Gastrocnemius medialis (tissue), 4 donors: ENCODE results near the gene AARS2. TPM values are rescaled to one million over a fixed set of nuclear protein-coding genes. Genes with fewer than 3 reads are reported as not detected.
"Not testable (repeated sequence)": the region's sequence is repeated elsewhere in the genome, so short reads cannot be mapped to it uniquely, and the experiment has no call there.

ENCODE experiments used
- ATAC-seq, 2 donors: fragments of 150-250 bp; one replicate each; pipeline ENCODE4 v1.9.1; 2016
- DNase-seq, 2 donors: peaks; one replicate each; pipeline ENCODE4 v3.0.0-alpha.2; 2019
- H3K27ac ChIP-seq, 4 donors: fragments of 200-600 bp; sonication (generic); 1 replicate in 1 of 4; 2 replicates in 3 of 4; pipeline ENCODE4 v1.5.1; 2016 to 2018; ENCODE audit warnings: mild to moderate bottlenecking in 2 of 4, moderate library complexity in 1 of 4
- H3K27me3 ChIP-seq, 3 donors: fragments of 200-600 bp; sonication (generic) in 2 of 3; 1 replicate in 1 of 3; 2 replicates in 2 of 3; pipeline versions ENCODE4 v1.5.1 to v1.6.0; 2016 to 2019; ENCODE audit warnings: mild to moderate bottlenecking in 1 of 3, moderate library complexity in 1 of 3
- H3K36me3 ChIP-seq, 2 donors: fragments of 200-600 bp; sonication (generic) in 1 of 2; one replicate each; pipeline ENCODE4 v1.5.1; 2017 to 2018
- H3K4me1 ChIP-seq, 2 donors: fragments of 200-600 bp; sonication (generic) in 1 of 2; one replicate each; pipeline ENCODE4 v1.5.1; 2016 to 2017; ENCODE audit warnings: mild to moderate bottlenecking in 2 of 2
- H3K4me3 ChIP-seq, 4 donors: fragments of 200-600 bp; sonication (generic) in 3 of 4; 1 replicate in 1 of 4; 2 replicates in 3 of 4; pipeline ENCODE4 v1.5.1; 2016 to 2019; ENCODE audit warnings: mild to moderate bottlenecking in 2 of 4
- H3K9me3 ChIP-seq, 3 donors: fragments of 200-600 bp; sonication (generic) in 2 of 3; 1 replicate in 1 of 3; 2 replicates in 2 of 3; pipeline ENCODE4 v1.5.1; 2016 to 2019
- POLR2A ChIP-seq, 2 donors: fragments of 450-650 bp; IDR thresholded peaks; one replicate each; pipeline ENCODE4 v1.6.1; 2017; ENCODE audit warnings: antibody characterized with exemption in 2 of 2, mild to moderate bottlenecking in 2 of 2, moderate library complexity in 2 of 2
- in situ Hi-C, 4 donors: fragments of 200-750 bp; cut with MboI; loops; one replicate each; pipeline versions ENCODE4 v1.15.0 to v1.8.0; 2017; ENCODE audit warnings: low sequenced_read_pairs in 4 of 4
- intact Hi-C: fragments of 100-400 bp; cut with DNase I; formaldehyde crosslinking; loops from one replicate; pipeline ENCODE4 v1.15.1; 2023; ENCODE audit warnings: low total_unique reads
- total RNA-seq, 4 donors: library from RNA; depleted of rRNA; stranded (reverse); fragments of >200 nt; gene quantifications; one replicate each; pipeline versions ENCODE4 v1.1.0 to v1.2.3, GENCODE V29; 2016
- TF ChIP-seq, protein P1 (sequence below), 5 experiments: fragments of 450-650 bp in 3 of 5; fragments of 200-600 bp in 2 of 5; sonication (generic) in 2 of 5; IDR thresholded peaks in 4 of 5; conservative IDR thresholded peaks in 1 of 5; 1 replicate in 4 of 5; 2 replicates in 1 of 5; pipeline ENCODE4 v1.5.1; 2016 to 2019; ENCODE audit warnings: antibody characterized with exemption in 5 of 5, mild to moderate bottlenecking in 3 of 5, moderate library complexity in 3 of 5

AARS2 gene
- total RNA-seq, 4 donors from 2014 or later: 3.9 to 6.3 (median 4.5) TPM

DNA sequence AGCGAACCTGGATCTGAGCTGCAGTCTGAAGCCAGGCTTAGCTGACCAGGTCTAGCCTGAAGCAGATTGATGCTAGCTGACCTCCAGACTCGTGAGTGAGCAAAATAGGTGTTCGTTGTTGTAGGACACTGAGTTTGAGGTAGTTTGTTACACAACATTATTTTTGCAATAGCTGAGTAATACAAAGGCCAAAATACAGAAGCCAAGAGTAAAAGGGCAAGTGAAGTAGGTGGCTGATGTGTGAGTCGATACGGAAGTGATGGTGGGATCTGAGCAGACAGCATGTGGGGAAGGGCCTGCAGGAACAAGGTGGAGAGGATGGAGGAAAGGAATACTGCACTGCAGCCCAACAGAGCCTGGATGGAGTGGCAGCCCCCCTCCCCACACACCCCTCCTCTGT, 20.8 kb upstream of the AARS2 start:
- in situ Hi-C loops: loop anchor here in 2 of 4 donors (25.0 kb wide), 1 partner anchor 172 kb away; the partner anchor contains the start of gene CAPN11 (in 2 of the 2)
- no peak overlapping the region for H3K27ac ChIP-seq
- H3K4me3 ChIP-seq: no peak overlapping the region
- peaks cover 5 to 18% (median 9%) of the 10 kb centered on the region in 3 donors for H3K27me3 ChIP-seq
- ATAC-seq (no peak), DNase-seq (no peak)
- TF ChIP-seq POLR2A (IDR thresholded peaks at IDR 0.05): no peak
- TF ChIP-seq, protein P1, sequence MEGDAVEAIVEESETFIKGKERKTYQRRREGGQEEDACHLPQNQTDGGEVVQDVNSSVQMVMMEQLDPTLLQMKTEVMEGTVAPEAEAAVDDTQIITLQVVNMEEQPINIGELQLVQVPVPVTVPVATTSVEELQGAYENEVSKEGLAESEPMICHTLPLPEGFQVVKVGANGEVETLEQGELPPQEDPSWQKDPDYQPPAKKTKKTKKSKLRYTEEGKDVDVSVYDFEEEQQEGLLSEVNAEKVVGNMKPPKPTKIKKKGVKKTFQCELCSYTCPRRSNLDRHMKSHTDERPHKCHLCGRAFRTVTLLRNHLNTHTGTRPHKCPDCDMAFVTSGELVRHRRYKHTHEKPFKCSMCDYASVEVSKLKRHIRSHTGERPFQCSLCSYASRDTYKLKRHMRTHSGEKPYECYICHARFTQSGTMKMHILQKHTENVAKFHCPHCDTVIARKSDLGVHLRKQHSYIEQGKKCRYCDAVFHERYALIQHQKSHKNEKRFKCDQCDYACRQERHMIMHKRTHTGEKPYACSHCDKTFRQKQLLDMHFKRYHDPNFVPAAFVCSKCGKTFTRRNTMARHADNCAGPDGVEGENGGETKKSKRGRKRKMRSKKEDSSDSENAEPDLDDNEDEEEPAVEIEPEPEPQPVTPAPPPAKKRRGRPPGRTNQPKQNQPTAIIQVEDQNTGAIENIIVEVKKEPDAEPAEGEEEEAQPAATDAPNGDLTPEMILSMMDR (IDR thresholded peaks at IDR 0.05 in 4 of 5, conservative IDR thresholded peaks at IDR 0.05 in 1 of 5): no peak
- H3K36me3 ChIP-seq: no peaks in the 10 kb centered on the region
- no peaks in the 10 kb centered on the region for H3K4me1 ChIP-seq
- intact Hi-C loops: no loop called here
- H3K9me3 ChIP-seq: no peaks in the 10 kb centered on the region

DNA sequence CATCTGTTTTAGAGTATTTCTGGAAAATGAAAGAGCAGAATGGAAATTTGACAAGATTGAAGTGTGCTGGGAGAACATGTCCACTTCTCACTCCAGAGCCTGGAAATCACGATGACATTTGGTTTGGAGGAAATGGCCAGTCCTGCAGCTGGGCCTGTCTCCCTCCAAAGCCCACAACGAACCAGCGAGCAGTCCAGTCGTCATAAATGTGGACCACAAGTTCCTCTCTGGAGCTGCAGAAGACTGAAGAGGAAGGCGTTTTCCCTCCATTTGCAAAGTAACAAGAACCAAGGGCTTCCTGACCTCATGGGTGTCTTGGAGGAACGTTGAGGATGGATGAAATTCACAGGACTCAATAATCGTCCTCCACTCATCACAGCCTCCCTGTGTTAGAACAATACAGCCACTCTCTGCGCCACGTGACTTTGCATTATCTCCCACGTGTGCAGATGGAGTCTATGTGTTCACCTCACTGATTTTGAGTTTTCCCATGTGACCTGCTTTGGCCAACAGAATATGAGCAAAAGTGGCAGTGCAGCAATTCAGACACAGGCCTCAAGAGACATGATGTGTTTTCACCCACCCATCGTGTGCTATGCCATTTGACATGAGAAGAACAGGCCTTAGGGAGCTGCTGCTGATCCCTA, 20.2 kb upstream of the AARS2 start:
- DNase-seq: no peak
- intact Hi-C loops (no loop called here), in situ Hi-C loops (loop anchor here in 2 of 4 donors (25.0 kb wide), 1 partner anchor 171 kb away; the partner anchor contains the start of gene CAPN11 (in 2 of the 2))
- H3K27ac ChIP-seq: no peak overlapping the region
- H3K4me3 ChIP-seq: no peak overlapping the region
- H3K9me3 ChIP-seq: no peaks in the 10 kb centered on the region
- peaks cover 5 to 18% (median 9%) of the 10 kb centered on the region in 3 donors for H3K27me3 ChIP-seq
- no peaks in the 10 kb centered on the region for H3K36me3 ChIP-seq
- TF ChIP-seq POLR2A (IDR thresholded peaks at IDR 0.05): no peak
- TF ChIP-seq, protein P1 (IDR thresholded peaks at IDR 0.05 in 4 of 5, conservative IDR thresholded peaks at IDR 0.05 in 1 of 5): no peak
- ATAC-seq: no peak
- no peaks in the 10 kb centered on the region for H3K4me1 ChIP-seq

DNA sequence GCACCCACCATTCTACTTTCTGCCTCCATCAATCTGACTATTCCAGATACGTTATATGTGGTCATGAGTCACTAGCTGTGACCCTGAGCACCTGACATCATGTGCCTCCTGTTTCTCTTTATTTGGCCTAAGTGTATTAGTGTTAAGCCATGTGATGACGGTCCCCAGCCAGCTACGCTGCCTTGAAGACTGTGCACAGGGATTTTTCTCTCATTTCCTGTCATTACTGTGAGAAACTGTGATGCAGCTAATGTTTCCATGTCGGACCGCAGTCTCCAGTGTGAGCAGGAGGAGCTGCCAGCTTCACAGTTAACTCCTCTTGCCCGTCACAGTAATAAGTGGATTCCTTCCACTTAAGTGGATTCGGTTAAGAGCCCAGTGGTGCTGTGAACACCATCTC, 19.4 kb upstream of the AARS2 start:
- in situ Hi-C loops (loop anchor here in 2 of 4 donors (25.0 kb wide), 1 partner anchor 170 kb away; the partner anchor contains the start of gene CAPN11 (in 2 of the 2)), intact Hi-C loops (no loop called here)
- H3K36me3 ChIP-seq: no peaks in the 10 kb centered on the region
- no peaks in the 10 kb centered on the region for H3K9me3 ChIP-seq
- no peak for ATAC-seq
- H3K4me3 ChIP-seq: no peak overlapping the region
- no peak for DNase-seq
- no peaks in the 10 kb centered on the region for H3K4me1 ChIP-seq
- H3K27ac ChIP-seq: no peak overlapping the region
- TF ChIP-seq, protein P1 (IDR thresholded peaks at IDR 0.05 in 4 of 5, conservative IDR thresholded peaks at IDR 0.05 in 1 of 5): no peak
- TF ChIP-seq POLR2A (IDR thresholded peaks at IDR 0.05): no peak
- peaks cover 5 to 18% (median 9%) of the 10 kb centered on the region in 3 donors for H3K27me3 ChIP-seq

DNA sequence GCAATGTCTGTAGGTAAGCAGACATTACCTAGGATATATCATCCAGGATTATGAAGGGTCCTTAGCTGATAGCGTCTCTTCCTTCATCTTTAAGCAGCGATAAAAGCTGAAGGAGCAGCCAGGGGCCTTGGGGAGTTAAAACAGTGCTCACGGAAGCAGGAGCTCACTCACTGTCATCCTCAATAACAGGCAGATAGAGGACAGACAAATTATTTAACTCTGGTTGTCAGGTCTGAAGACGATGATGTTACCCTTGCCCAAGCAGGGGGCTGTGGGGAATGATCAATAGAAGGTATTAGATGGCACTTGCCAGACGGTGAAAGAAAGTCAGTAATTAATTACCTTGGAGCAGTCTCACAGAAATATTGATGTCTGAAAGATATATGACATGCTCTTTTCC, 16.7 kb upstream of the AARS2 start:
- in situ Hi-C loops (loop anchor here in 2 of 4 donors (25.0 kb wide), 1 partner anchor 168 kb away; the partner anchor contains the start of gene CAPN11 (in 2 of the 2)), intact Hi-C loops (no loop called here)
- Histone ChIP-seq H3K4me3 (no peak overlapping the region), H3K36me3 (no peaks in the 10 kb centered on the region), H3K27ac (no peak overlapping the region), H3K4me1 (no peaks in the 10 kb centered on the region), H3K27me3 (peaks cover 5 to 18% (median 9%) of the 10 kb centered on the region in 3 donors), H3K9me3 (no peaks in the 10 kb centered on the region)
- ATAC-seq: no peak
- no peak for TF ChIP-seq POLR2A (IDR thresholded peaks at IDR 0.05)
- TF ChIP-seq, protein P1 (IDR thresholded peaks at IDR 0.05 in 4 of 5, conservative IDR thresholded peaks at IDR 0.05 in 1 of 5): no peak
- DNase-seq: no peak

DNA sequence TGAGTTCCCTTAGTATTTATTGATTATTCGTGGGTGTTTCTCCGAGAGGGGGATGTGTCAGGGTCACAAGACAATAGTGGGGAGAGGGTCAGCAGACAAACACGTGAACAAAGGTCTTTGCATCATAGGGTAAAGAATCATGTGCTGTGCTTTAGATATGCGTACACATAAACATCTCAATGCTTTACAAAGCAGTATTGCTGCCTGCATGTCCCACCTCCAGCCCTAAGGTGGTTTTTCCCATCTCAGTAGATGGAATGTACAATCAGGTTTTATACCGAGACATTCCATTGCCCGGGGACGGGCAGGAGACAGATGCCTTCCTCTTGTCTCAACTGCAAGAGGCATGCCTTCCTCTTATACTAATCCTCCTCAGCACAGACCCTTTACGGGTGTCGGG, 15.1 kb upstream of the AARS2 start:
- H3K27ac ChIP-seq, ATAC-seq, H3K36me3 ChIP-seq, H3K9me3 ChIP-seq, DNase-seq, H3K4me1 ChIP-seq, intact Hi-C loops, H3K4me3 ChIP-seq: not testable (repeated sequence)
- in situ Hi-C loops: loop anchor here in 2 of 4 donors (25.0 kb wide), 1 partner anchor 166 kb away; the partner anchor contains the start of gene CAPN11 (in 2 of the 2)
- H3K27me3 ChIP-seq: peaks cover 5 to 18% (median 9%) of the 10 kb centered on the region in 3 donors
